HG03521 (cell line): ENCODE measurements around the gene SGO2.
"Not testable (repeated sequence)": the region's sequence is repeated elsewhere in the genome, so short reads cannot be mapped to it uniquely, and the experiment has no call there.

Experiments used
- ATAC-seq: cut with Tn5 transposase; IDR thresholded peaks from one replicate; pipeline ENCODE4 v1.9.1; 2021; ENCODE audit warnings: mild to moderate bottlenecking, moderate library complexity; ENCODE audit not compliant: unreplicated experiment

Gene SGO2

DNA sequence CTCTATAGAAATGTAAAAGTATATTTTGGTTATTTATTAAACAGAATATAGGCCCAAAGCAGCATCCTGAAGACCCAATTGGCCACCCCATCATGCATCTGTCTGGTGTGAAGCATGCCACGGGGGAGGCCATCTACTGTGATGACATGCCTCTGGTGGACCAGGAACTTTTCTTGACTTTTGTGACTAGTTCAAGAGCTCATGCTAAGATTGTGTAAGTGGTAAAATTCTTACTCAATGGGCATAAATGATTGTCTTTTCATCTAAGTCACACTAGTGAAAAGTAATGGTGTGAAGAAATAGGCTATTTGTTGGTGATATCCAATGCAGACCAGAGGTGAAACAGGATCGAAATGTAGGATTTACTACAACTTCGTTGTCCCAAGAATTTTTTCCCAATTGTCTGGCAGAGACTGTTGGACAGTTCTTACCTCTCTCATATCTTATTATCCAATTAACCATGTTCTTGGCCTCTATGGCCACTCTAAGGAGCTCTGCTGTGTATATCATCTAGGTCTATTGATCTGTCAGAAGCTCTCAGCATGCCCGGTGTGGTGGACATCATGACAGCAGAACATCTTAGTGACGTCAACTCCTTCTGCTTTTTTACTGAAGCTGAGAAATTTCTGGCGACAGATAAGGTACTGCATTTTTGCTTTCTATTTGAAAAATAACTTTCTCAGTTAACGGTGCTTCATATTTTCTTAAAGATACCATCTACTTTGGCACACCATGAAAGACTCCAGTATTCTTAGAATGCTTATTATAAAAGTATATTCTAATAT, 94.8 kb downstream of the SGO2 start:
- no peak for ATAC-seq

DNA sequence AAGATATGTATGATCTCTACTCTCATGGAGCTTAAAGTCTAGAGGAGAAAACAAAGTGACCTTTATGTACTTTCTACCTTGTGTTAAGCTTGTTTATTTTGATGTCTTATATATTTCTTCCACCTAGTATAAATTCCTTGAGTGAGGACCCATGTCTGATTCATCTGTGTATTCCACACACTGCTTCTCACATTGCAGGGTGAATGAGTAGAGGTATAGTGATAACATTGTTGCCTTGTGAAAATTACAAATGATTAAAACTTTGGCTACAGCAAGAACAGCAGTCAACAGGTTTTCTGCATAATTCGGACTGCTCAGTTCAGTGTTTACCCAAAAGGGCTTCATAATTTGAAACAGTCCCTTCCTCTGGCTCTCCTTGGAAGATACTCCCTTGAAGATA, 96.1 kb downstream of the SGO2 start:
- ATAC-seq: no peak

DNA sequence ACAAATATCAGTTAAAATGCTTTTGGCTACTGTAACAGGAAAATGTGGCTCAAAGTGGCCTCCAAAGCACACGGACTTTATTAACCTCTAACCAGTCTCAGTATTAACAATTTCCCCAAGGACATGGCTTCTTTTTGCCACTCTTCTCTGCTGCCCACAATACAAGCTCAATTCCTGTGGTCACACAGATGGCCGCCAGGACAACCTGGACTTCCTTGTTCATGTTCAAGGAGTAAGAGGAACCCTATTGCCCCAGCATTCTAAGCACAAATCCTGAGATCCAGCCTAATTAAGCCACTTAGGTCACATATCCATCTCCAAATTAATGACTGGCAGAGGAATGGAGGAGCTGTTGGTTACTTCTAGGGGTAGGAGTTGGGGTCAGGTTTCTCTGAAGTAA, 98.0 kb downstream of the SGO2 start:
- no peak for ATAC-seq

DNA sequence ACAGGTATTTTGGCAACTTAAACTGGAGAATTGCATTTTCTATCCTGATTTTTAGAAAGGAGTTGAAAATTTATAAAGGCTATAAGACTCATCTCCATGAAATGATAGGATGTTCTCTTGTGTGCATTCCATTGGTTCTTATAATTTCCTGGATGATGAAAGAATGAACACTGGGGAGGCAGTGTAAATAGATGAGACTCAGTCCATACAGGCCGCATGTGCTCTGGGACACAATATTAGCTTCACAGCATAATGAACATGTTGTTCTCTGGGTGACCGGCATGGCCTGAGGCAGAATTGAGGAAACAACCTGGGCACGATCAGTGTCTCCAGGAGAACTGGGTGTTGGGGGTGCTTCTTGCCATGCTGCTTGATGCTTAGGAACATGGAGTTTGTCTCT, 98.7 kb downstream of the SGO2 start:
- no peak for ATAC-seq

DNA sequence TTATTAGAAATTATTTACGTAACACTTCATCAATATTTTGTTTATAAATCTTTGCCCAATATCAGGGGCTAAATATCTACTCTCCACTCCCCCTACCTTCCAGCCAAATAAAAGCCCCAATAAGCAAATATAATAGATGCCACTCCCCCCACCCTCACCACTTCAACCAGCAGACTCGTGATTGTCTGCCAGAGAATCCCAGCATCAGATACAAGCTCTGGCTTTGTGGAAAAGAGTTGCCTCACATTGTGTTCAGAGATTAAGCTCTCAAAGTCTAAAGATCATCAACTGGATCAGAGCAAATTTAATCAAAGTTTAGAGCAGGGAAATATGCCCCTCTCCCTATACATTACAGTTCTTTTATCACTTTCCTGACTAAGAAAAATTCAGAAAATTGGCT, 99.3 kb downstream of the SGO2 start:
- no peak for ATAC-seq

DNA sequence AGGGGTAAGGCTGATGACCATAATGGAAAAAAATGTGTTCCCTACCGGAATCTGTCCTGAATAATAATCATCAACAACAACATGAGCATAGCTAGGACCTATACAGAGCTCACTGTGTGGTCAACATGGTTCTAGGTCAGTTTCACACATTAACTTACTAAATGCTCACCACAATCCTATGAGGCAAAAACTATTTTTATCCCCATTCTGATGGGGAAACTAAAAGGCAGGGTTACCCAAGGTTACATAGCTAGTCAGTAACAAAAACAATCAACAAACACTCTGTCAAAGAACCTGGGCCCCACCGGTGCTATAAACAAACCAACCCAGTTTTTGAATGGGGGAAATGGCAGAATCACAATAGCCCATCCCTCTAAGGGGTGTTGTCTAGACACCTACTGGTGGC, 100.0 kb downstream of the SGO2 start:
- no peak for ATAC-seq

DNA sequence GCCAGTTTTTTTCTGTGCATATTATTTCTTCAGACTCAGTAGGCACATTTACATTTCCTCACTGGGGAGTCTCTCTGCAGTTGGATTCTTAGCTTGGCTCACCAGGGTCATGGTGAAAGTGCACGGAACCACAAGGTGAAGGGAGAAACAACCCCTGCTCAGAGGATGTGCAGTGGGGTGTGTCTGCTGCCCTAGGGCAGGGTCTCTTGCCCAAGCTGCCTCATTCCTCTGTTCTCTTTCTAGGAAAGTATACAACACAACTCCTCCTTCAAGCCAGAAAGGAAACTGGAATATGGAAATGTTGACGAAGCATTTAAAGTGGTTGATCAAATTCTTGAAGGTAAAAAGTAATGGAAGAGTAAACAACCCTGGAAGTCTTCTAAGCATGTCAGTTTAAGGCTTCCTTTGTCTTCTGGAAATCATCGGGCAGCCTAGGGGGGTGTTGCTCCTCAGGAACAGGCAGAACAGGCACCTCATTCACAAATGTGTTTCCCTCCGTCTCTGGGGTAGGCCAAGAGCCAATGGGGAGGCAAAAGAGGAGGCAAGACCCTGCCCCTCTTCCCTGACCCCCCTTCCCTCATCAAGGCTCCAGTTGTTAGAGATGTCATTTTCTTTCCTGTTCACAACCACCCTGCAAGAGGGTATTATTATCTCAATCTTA, 101.2 kb downstream of the SGO2 start:
- ATAC-seq: no peak

DNA sequence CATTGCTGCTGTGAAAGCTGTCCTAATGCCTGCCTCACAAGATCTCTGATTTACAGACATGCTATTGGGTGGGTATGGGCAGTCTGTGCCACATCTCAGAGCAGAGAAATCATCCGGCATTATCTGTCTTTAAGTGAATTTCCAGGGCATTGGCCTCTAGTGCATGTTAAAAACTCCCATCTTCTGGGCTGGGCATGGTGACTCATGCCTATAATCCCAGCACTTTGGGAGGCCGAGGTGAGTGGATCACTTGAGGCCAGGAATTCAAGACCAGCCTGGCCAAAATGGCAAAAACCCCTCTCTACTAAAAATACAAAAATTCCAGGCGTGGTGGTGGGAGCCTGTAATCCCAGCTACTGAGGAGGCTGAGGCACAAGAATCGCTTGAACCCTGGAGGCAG, 102.5 kb downstream of the SGO2 start:
- not testable (repeated sequence) for ATAC-seq

DNA sequence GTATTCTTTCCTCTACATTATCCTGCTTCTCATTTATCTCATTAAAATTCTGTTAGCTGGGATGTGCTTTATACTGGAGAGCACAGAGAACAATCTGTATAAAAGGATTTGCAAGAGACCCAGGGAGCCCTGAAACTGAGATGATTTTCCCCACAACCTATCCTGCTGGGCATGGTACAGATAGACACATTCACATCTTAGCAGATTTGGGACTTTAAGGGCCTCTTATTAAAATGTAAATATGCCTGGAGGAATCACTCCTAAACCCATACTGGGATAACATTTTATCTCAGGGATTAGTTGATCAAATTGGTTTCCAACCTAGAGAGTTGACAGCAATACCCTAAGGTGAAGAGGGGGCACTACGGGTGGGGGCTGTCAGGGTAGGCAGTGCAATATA, 105.3 kb downstream of the SGO2 start:
- ATAC-seq: no peak
